Coronary artery (tissue), 2 donors: ENCODE data around the gene SLC44A5.
"Not testable (repeated sequence)": the region's sequence is repeated elsewhere in the genome, so short reads cannot be mapped to it uniquely, and the experiment has no call there.

Experiments
- DNase-seq: peaks from one replicate; pipeline ENCODE4 v3.0.0-alpha.2; 2017; ENCODE audit warnings: low spot score
- H3K27ac ChIP-seq, 2 donors: fragments of 200-600 bp; sonication (generic); one replicate each; pipeline ENCODE4 v1.5.1; 2016 to 2019
- H3K4me3 ChIP-seq: fragments of 200-600 bp; sonication (generic); 2 replicates; pipeline ENCODE4 v1.5.1; 2016; ENCODE audit warnings: mild to moderate bottlenecking, moderate library complexity
- TF ChIP-seq, protein P1 (sequence below): fragments of 200-600 bp; sonication (generic); IDR thresholded peaks from one replicate; pipeline ENCODE4 v1.5.1; 2019; ENCODE audit warnings: antibody characterized with exemption

Gene SLC44A5

GRCh38 chr1:75503221-75503974, 107.5 kb downstream of the SLC44A5 start:
- Histone ChIP-seq H3K27ac (no peak overlapping the region), H3K4me3 (no peak overlapping the region)
- TF ChIP-seq, protein P1, sequence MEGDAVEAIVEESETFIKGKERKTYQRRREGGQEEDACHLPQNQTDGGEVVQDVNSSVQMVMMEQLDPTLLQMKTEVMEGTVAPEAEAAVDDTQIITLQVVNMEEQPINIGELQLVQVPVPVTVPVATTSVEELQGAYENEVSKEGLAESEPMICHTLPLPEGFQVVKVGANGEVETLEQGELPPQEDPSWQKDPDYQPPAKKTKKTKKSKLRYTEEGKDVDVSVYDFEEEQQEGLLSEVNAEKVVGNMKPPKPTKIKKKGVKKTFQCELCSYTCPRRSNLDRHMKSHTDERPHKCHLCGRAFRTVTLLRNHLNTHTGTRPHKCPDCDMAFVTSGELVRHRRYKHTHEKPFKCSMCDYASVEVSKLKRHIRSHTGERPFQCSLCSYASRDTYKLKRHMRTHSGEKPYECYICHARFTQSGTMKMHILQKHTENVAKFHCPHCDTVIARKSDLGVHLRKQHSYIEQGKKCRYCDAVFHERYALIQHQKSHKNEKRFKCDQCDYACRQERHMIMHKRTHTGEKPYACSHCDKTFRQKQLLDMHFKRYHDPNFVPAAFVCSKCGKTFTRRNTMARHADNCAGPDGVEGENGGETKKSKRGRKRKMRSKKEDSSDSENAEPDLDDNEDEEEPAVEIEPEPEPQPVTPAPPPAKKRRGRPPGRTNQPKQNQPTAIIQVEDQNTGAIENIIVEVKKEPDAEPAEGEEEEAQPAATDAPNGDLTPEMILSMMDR: no peak
- DNase-seq: no peak

DNA sequence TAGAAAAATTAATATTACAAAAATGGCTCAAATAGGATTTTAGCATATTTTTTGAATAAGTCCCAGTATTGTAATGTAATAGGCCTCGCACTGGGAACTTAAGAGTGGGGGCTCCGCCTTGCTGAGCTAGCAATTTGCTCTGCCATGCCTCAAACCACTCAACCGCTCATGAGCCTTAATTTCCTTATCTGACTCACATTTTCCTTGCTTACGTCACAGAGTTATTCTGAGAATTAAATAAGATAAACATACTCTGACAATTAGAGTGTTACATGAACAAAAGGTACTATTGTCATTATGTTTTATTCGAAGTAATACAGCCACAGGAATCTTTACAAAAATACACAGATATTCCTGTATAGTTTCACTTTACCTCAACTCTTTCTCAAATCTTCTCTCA, 108.1 kb downstream of the SLC44A5 start:
- no peak overlapping the region for H3K4me3 ChIP-seq
- H3K27ac ChIP-seq: no peak overlapping the region
- TF ChIP-seq, protein P1: no peak
- DNase-seq: no peak

GRCh38 chr1:75501577-75502295, 109.2 kb downstream of the SLC44A5 start:
- no peak overlapping the region for H3K4me3 ChIP-seq
- TF ChIP-seq, protein P1: no peak
- no peak overlapping the region for H3K27ac ChIP-seq
- no peak for DNase-seq

DNA sequence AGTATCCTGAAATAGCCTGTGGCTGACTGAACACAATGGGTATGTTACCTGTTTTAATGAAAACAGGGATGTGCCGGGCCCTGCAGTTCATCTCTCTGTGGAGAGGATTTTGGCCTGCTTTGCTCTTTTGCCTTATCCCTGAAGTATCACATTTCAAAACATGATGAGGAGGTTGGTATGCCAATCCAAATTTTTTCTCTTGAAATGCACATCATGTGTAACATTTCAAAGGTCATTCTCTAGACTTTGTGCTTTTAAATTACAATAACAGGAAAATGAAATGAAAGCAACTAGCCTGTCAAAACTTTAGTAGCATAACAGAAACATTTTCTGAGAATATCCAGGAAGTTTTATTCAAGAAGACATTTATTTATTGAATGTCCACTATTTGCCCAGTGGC, 118.9 kb downstream of the SLC44A5 start:
- H3K4me3 ChIP-seq: no peak overlapping the region
- H3K27ac ChIP-seq: no peak overlapping the region
- no peak for DNase-seq
- TF ChIP-seq, protein P1: no peak

DNA sequence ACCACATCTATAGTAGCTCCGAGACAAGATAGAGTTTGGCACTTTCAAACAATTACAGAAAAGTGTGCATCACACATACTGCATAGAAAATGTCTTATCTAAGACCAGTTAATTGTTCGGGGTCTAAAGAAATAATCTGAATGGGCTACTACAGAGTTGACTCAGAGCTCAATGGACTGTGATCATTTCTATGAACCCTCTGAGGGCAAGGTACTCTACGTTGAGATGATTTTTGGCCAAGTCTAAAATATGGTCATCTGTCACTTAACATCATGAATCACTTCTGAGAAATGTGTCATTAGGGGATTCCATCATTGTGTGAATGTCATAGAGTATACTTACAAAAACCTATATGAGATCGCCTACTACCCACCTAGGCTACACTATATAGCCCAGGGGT, 123.5 kb downstream of the SLC44A5 start:
- DNase-seq: no peak
- Histone ChIP-seq H3K4me3 (no peak overlapping the region), H3K27ac (no peak overlapping the region)
- TF ChIP-seq, protein P1: no peak

GRCh38 chr1:75484789-75485188, 126.1 kb downstream of the SLC44A5 start:
- TF ChIP-seq, protein P1: no peak
- Histone ChIP-seq H3K4me3 (no peak overlapping the region), H3K27ac (no peak overlapping the region)
- no peak for DNase-seq

- DNase-seq: no peak
- no peak overlapping the region for H3K4me3 ChIP-seq
- no peak overlapping the region for H3K27ac ChIP-seq
- TF ChIP-seq, protein P1: no peak
These were observed 128.0 kb downstream of the SLC44A5 start for GRCh38 chr1:75482951-75483350.

DNA sequence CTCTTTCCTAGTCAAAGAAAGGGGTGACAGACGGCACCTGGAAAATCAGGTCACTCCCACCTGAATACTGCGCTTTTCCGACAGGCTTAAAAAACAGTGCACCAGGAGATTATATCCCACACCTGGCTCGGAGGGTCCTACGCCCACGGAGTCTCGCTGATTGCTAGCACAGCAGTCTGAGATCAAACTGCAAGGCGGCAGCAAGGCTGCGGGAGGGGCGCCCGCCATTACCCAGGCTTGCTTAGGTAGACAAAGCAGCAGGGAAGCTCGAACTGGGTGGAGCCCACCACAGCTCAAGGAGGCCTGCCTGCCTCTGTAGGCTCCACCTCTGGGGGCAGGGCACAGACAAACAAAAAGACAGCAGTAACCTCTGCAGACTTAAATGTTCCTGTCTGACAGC, 134.4 kb downstream of the SLC44A5 start:
- not testable (repeated sequence) for H3K27ac ChIP-seq, H3K4me3 ChIP-seq, DNase-seq
